ENCODE data around the gene HPSE2.

- TF ChIP-seq ZNF274 (IDR thresholded peaks at IDR 0.05; ENCODE audit: low read depth, low read length) (no peak), YY1 (IDR thresholded peaks at IDR 0.05; ENCODE audit: insufficient read depth, insufficient read length) (no peak), SUZ12 (IDR thresholded peaks at IDR 0.05; ENCODE audit: extremely low read depth, insufficient read depth, insufficient read length) (no peak)
Measured at GRCh38 chr10:98800263-98800662, 435.4 kb downstream of the HPSE2 start.

Measured in NT2/D1 (cell line).